CD14-positive monocyte (primary cell): ENCODE measurements around the gene ZFYVE1. TPM values are rescaled to one million over a fixed set of nuclear protein-coding genes. Genes with fewer than 3 reads are reported as not detected.

Source experiments
- DNase-seq, 3 donors: peaks; one replicate each; pipeline ENCODE4 v3.0.0-alpha.2; 2011 to 2022
- H2AFZ ChIP-seq: 2 replicates; pipeline ENCODE4 v1.6.0; 2012; ENCODE audit warnings: mild to moderate bottlenecking, low read depth, low read length, inconsistent platforms; ENCODE audit not compliant: insufficient read depth, poor library complexity, severe bottlenecking
- H3K27ac ChIP-seq, 2 donors: 1 replicate in 1 of 2; 2 replicates in 1 of 2; pipeline ENCODE4 v1.5.1; 2012 to 2013; ENCODE audit warnings: low read length in 2 of 2, control low read depth in 1 of 2, inconsistent platforms in 1 of 2, low read depth in 1 of 2, mild to moderate bottlenecking in 1 of 2
- H3K27me3 ChIP-seq, 2 donors: one replicate each; pipeline versions ENCODE4 v1.6.0 to v1.6.1; 2011 to 2013; ENCODE audit warnings: low read length in 2 of 2; ENCODE audit not compliant: control insufficient read depth in 2 of 2, insufficient read depth in 2 of 2
- H3K36me3 ChIP-seq, 2 donors: replicated peaks in 1 of 2; 1 replicate in 1 of 2; 2 replicates in 1 of 2; pipeline versions ENCODE4 v1.5.1 to v1.6.1; 2012 to 2013; ENCODE audit warnings: low read length in 2 of 2, control low read depth in 1 of 2, inconsistent platforms in 1 of 2, mild to moderate bottlenecking in 1 of 2; ENCODE audit not compliant: insufficient read depth in 2 of 2, control insufficient read depth in 1 of 2
- H3K4me1 ChIP-seq, 2 donors: 1 replicate in 1 of 2; 2 replicates in 1 of 2; pipeline versions ENCODE4 v1.5.1 to v1.6.1; 2012 to 2013; ENCODE audit warnings: low read length in 2 of 2, control low read depth in 1 of 2, inconsistent platforms in 1 of 2, mild to moderate bottlenecking in 1 of 2, moderate library complexity in 1 of 2; ENCODE audit not compliant: insufficient read depth in 2 of 2, control insufficient read depth in 1 of 2
- H3K4me2 ChIP-seq: replicated peaks from 2 replicates; pipeline ENCODE3; 2012; ENCODE audit warnings: low read length, moderate library complexity, mild to moderate bottlenecking; ENCODE audit not compliant: poor library complexity, severe bottlenecking; ENCODE audit errors: extremely low read depth
- H3K4me3 ChIP-seq, 3 experiments: fragments of 200-600 bp in 1 of 3; sonication (generic) in 1 of 3; replicated peaks in 1 of 3; 1 replicate in 2 of 3; 2 replicates in 1 of 3; pipeline ENCODE4 v1.5.1; 2011 to 2013; ENCODE audit warnings: low read length in 3 of 3, mild to moderate bottlenecking in 3 of 3, control low read depth in 2 of 3, low read depth in 2 of 3, inconsistent platforms in 1 of 3, moderate library complexity in 1 of 3
- H3K79me2 ChIP-seq: 2 replicates; pipeline ENCODE4 v1.6.0; 2012; ENCODE audit warnings: mild to moderate bottlenecking, control low read depth, inconsistent platforms, low read length, moderate library complexity; ENCODE audit not compliant: insufficient read depth
- H3K9ac ChIP-seq: 2 replicates; pipeline ENCODE4 v1.6.0; 2017; ENCODE audit warnings: low read length, mild to moderate bottlenecking; ENCODE audit not compliant: insufficient read depth, poor library complexity, severe bottlenecking
- H3K9me3 ChIP-seq, 2 donors: replicated peaks in 1 of 2; 1 replicate in 1 of 2; 2 replicates in 1 of 2; pipeline versions ENCODE4 v1.5.1 to v1.6.1; 2012 to 2013; ENCODE audit warnings: low read length in 2 of 2, control low read depth in 1 of 2; ENCODE audit not compliant: control insufficient read depth in 1 of 2, insufficient read depth in 1 of 2
- H4K20me1 ChIP-seq: 2 replicates; pipeline ENCODE4 v1.6.0; 2012; ENCODE audit warnings: mild to moderate bottlenecking, low read length, control low read depth, moderate library complexity; ENCODE audit not compliant: insufficient read depth
- H3K27ac Mint-ChIP-seq, 7 donors: one replicate each; pipeline ENCODE4 v1.8.0; 2020; ENCODE audit warnings: mild to moderate bottlenecking in 7 of 7, mixed read lengths in 7 of 7, moderate library complexity in 6 of 7, inconsistent platforms in 2 of 7
- H3K27me3 Mint-ChIP-seq, 3 donors: one replicate each; pipeline ENCODE4 v1.8.0; 2021 to 2022; ENCODE audit warnings: low read depth in 3 of 3, mild to moderate bottlenecking in 3 of 3, mixed read lengths in 3 of 3, moderate library complexity in 3 of 3, inconsistent platforms in 1 of 3
- H3K36me3 Mint-ChIP-seq, 2 donors: one replicate each; pipeline ENCODE4 v1.8.0; 2020; ENCODE audit warnings: mixed read lengths in 2 of 2, inconsistent platforms in 1 of 2, mild to moderate bottlenecking in 1 of 2
- H3K4me1 Mint-ChIP-seq: one replicate; pipeline ENCODE4 v1.8.0; 2020; ENCODE audit warnings: mild to moderate bottlenecking, mixed read lengths
- H3K4me3 Mint-ChIP-seq, 2 donors: one replicate each; pipeline ENCODE4 v1.8.0; 2020; ENCODE audit warnings: mild to moderate bottlenecking in 2 of 2, mixed read lengths in 2 of 2, moderate library complexity in 1 of 2
- H3K9me3 Mint-ChIP-seq, 7 donors: one replicate each; pipeline ENCODE4 v1.8.0; 2020 to 2022; ENCODE audit warnings: mixed read lengths in 7 of 7, mild to moderate bottlenecking in 6 of 7, moderate library complexity in 6 of 7, inconsistent platforms in 2 of 7
- WGBS: methylation state at CpG from one replicate; pipeline ENCODE4 v1.1.5; 2013; ENCODE audit warnings: missing lambda C conversion rate; ENCODE audit not compliant: insufficient coverage; 5-methylcytosine and 5-hydroxymethylcytosine counted together
- intact Hi-C, 2 donors: fragments of 100-400 bp; cut with micrococcal nuclease; formaldehyde crosslinking; loops; one replicate each; pipeline versions ENCODE4 v1.15.0 to v1.15.1; 2023
- polyA plus RNA-seq, 3 donors: library from polyadenylated mRNA; depleted of rRNA in 1 of 3; unstranded in 2 of 3; stranded (reverse) in 1 of 3; fragments of 300-500 nt in 2 of 3; fragments of >200 nt in 1 of 3; fragmentation: Illumina TruSeq in 2 of 3; gene quantifications; 1 replicate in 2 of 3; 2 replicates in 1 of 3; pipeline ENCODE4 v1.2.3, GENCODE V29; 2012 to 2021
- TF ChIP-seq, protein P1 (sequence below): fragments of 200-600 bp; IDR thresholded peaks from one replicate; pipeline ENCODE4 v1.8.0; 2022; ENCODE audit warnings: antibody characterized with exemption, mild to moderate bottlenecking

Gene ZFYVE1
- polyA plus RNA-seq, 3 donors, result 4.9 to 18.6 (median 5.3) TPM

DNA sequence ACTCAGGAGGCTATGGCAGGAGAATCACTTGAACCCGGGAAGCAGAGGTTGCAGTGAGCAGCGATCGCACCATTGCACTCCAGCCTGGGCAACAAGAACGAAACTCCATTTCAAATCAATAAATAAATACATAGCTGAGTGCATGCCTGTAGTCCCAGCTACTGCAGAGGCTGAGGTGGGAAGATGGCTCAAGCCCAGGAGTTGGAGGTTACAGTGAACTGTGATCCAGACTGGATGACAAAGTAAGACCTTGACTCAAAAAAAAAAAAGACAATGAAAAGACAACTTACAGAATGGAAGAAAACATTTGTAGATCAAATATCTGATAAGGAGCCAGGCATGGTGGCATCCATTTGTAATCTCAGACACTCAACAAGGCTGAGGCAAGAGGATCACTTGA, 27.6 kb downstream of the ZFYVE1 start:
- peaks cover 14% of the 10 kb centered on the region for H3K79me2 ChIP-seq
- no peaks in the 10 kb centered on the region for H3K9me3 ChIP-seq
- TF ChIP-seq, protein P1, sequence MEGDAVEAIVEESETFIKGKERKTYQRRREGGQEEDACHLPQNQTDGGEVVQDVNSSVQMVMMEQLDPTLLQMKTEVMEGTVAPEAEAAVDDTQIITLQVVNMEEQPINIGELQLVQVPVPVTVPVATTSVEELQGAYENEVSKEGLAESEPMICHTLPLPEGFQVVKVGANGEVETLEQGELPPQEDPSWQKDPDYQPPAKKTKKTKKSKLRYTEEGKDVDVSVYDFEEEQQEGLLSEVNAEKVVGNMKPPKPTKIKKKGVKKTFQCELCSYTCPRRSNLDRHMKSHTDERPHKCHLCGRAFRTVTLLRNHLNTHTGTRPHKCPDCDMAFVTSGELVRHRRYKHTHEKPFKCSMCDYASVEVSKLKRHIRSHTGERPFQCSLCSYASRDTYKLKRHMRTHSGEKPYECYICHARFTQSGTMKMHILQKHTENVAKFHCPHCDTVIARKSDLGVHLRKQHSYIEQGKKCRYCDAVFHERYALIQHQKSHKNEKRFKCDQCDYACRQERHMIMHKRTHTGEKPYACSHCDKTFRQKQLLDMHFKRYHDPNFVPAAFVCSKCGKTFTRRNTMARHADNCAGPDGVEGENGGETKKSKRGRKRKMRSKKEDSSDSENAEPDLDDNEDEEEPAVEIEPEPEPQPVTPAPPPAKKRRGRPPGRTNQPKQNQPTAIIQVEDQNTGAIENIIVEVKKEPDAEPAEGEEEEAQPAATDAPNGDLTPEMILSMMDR, result no peak
- no peaks in the 10 kb centered on the region for H3K4me1 ChIP-seq
- H3K4me1 Mint-ChIP-seq, result no peaks in the 10 kb centered on the region
- H3K36me3 Mint-ChIP-seq, result peaks cover 60 to 83% of the 10 kb centered on the region in 2 donors
- no peak overlapping the region for H3K4me3 ChIP-seq
- intact Hi-C loops, result no loop called here
- DNase-seq, result no peak
- WGBS, result no CpG with 5 or more reads among the region's 4 CpGs
- H3K27ac ChIP-seq, result no peak overlapping the region
- H3K9me3 Mint-ChIP-seq, result no peaks in the 10 kb centered on the region
- peaks cover 54 to 78% of the 10 kb centered on the region in 2 donors for H3K36me3 ChIP-seq
- H3K9ac ChIP-seq, result no peak overlapping the region
- no peaks in the 10 kb centered on the region for H3K27me3 Mint-ChIP-seq
- no peak overlapping the region for H2AFZ ChIP-seq
- H3K4me2 ChIP-seq, result no peak overlapping the region
- peaks cover 63% of the 10 kb centered on the region for H4K20me1 ChIP-seq
- H3K27me3 ChIP-seq, result no peaks in the 10 kb centered on the region
- H3K4me3 Mint-ChIP-seq, result no peak overlapping the region
- peak overlapping the region in 1 of 7 donors; percentile 71 for H3K27ac Mint-ChIP-seq

DNA sequence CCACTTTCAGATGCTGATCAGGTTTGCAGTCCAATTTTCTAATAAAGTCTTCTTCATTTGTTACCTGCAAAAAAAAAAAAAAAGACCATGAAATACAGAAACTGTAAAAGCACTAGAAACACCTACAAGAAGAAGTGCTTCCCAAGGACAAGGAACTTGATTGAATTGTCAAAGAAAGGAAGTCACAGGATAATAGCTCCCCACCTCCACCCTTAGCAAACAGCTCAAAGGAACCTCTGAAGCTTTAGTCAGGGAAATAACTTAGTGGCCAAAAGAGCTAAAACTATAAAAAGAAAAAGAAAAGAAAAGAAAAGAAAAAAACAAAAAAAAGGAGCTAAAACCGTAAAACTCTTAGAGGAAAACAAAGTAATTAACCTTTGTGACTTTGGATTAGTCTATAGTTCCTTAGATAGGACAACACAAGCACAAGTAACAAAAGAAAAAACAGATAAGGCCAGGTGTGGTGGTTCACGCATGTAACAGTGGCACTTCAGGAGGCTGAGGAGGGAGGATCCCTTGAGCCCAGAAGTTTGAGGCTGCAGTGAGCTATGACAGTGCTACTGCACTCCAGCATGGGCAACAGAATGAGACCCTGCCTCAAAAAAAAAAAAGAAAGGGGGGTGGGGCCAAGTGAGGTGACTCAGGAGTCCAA, 28.5 kb downstream of the ZFYVE1 start:
- H3K27ac ChIP-seq, result no peak overlapping the region
- H3K4me1 ChIP-seq, result no peaks in the 10 kb centered on the region
- intact Hi-C loops, result no loop called here
- H3K27me3 ChIP-seq, result no peaks in the 10 kb centered on the region
- H3K4me2 ChIP-seq, result no peak overlapping the region
- TF ChIP-seq, protein P1, result no peak
- H3K27me3 Mint-ChIP-seq, result no peaks in the 10 kb centered on the region
- 100% methylated on average over 1 of the region's 2 CpGs for WGBS
- no peak overlapping the region for H3K4me3 ChIP-seq
- peaks cover 47 to 73% of the 10 kb centered on the region in 2 donors for H3K36me3 ChIP-seq
- peak overlapping the region in 1 of 7 donors; percentile 54 for H3K27ac Mint-ChIP-seq
- peaks cover 54% of the 10 kb centered on the region for H4K20me1 ChIP-seq
- DNase-seq, result no peak
- no peaks in the 10 kb centered on the region for H3K9me3 Mint-ChIP-seq
- peaks cover 58 to 84% of the 10 kb centered on the region in 2 donors for H3K36me3 Mint-ChIP-seq
- H3K79me2 ChIP-seq, result peaks cover 6% of the 10 kb centered on the region
- no peaks in the 10 kb centered on the region for H3K9me3 ChIP-seq
- H2AFZ ChIP-seq, result no peak overlapping the region
- no peak overlapping the region for H3K9ac ChIP-seq
- no peaks in the 10 kb centered on the region for H3K4me1 Mint-ChIP-seq
- no peak overlapping the region for H3K4me3 Mint-ChIP-seq
